GM19240 (cell line): ENCODE data around the gene HS2ST1.

Experiments used
- DNase-seq: peaks from one replicate; pipeline ENCODE4 v3.0.0; 2011; ENCODE audit warnings: low spot score; ENCODE audit not compliant: insufficient read length

HS2ST1 gene

DNA sequence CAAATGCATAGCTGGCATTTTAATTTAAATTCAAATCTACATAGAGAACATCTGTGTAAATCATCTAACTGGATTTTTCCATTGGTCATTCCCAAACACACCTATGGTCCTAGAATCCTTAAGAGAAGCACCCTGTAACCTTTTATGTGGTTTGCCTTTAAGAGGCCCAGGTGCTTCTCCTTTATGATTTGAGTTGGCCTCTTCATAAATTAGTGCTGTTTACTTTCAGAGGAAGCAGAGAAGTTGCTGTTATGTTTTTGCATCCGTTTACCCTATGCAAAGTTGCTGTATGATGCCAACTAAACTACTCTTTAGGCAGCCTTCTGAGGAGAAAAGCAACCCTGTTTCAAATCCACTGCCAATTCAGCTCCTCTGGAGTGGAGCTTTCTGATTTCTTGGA is 193.8 kb downstream of the HS2ST1 start:
- DNase-seq: no peak

DNA sequence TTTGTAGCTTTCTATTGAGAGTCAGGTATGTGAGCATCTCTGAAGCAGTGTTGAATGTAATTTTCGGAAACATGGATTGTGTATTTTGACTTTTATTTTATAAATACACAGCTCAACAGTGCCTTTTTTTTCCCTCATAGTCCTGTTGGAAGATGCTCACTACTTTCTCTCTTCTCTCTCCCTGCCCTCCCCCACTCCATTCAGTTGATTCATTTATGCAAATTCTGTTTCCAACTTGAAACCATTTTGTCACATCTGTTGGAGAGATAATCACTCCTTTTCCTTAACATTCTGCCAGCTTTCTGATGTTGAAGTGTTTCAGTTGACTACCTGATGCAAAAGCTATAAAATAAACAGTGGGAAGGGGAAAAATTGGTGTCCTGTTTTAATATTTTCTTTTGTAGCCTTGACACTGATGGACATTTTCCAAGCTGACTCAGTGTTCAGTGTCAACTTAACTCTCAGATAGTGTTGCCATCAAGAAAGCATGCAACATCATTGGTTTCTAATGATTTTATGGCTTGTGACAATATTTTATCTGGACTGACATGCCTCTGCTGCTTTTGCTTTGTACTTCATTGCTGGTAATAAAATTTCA is 194.5 kb downstream of the HS2ST1 start:
- no peak for DNase-seq

DNA sequence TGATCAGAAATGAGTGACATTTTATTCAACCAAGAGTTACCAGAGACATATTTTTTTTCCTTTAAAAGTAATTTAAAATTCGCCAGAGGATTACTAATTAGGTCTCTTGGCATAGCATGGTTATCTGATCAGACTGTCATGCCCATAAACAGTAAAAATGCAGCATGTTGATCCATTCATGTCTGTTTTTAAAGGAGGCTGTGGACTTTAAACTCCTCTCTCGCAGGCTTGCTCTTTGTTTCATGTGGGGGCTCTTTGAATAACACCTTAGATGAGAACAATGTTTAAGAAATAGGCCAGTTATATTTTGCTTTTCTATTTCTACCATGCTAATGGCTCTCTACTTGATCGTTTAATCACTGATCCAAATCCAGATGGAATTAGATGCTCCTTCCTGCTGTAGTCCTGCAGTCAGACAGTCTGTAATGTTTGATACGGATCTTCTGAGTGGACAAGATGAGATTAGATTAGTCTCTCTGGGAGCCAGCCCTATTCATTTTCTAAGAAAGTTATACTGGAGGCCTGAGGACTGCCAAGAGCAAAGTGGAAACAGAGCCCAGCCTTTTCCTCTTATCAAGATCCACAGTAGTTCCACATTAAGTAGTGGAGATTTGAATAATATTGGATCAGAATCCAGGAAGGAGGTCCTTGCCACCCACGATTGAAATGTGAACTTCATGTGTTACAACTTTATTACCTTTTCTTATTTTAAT is 197.4 kb downstream of the HS2ST1 start:
- no peak for DNase-seq

DNA sequence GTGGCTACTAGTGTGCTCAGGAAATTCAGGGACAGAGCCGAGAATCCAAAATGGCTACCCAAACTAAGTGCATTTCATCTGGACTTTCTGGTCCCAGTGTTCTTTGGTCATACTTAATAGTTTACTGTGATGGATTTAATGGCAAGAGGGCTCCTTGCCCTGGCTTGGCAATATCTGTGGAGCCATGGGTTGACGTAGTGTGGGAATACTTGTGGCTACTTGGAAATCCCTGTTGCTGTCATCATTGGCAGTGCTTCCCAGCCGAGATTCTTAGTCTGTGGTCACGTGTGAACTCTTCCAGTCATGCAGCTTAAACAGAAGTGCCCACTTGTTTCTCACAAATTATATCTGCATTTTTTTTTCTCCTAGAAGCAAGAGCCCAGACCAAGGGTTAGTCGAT is 198.9 kb downstream of the HS2ST1 start:
- DNase-seq: no peak

DNA sequence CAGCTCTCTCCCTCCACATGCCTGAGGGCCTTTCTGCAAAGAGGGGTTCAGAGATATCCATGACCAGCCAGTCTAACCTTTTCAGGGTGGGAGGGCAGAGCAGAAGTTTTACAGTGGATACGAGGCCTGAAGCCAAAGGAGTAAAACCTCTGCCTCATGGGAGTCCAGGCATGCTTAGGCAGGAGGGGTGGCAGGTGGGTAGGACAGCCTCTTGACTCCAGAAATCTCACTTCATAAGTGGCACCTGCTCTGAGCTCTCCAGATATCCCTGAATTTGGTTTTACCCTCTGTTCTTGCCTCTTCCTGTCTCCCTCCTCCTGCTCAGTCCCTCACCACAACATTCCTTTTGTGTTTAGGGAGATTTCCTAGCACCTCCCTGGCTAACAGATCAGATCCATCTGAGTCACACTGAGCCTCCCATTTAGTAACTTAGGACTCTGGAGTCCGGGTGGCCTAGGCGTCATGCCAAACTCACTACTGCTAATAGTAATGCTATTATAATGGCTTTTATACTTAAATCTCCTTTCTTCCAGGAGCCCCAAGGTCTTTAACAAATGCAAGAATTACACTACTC is 201.0 kb downstream of the HS2ST1 start:
- DNase-seq: no peak

DNA sequence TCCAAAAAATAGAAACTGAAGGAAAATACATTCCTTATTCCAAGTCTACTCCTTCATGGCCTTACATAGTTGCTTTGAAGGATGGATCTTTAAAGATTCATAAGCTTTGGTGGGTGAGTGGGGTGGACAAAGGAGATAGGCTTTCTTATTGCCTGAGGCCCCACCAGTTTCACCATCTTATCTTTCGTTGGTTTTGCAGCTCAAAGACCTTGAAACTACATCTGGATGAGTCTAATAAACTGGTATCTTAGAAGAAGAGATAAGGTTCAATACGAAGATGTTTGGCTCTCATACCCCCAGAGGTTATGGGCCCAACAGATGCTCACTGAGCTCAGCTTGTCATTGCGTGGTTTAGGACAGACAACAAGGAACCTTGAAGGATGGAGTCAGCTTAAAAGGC is 201.5 kb downstream of the HS2ST1 start:
- no peak for DNase-seq

DNA sequence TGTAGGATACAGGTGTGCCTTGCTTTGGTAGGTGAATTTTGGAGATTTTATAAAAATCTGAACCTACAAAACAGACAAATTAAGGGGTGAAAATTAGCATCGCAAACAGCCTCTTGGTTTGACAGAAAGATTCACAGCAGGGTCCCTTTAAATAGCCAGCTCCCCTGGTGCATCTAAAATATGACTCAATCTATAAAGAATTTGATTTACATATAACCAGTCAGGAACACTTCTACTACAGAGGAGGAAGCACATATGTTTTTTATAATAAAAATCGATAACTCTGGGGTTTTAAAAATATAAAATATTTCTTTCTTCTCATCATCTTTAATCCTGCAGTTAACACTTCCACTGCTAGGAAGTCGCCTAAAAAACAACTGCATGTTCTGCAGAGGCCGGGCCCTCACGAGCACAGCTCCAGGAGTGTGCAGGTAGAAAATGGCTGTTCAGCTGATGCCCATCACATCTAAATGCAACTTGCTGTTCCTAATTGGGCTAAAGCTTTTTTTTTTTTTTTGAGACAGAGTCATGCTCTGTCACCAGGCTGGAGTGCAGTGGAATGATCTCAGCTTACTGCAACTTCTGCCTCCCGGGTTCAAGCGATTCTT is 203.4 kb downstream of the HS2ST1 start:
- DNase-seq: no peak

DNA sequence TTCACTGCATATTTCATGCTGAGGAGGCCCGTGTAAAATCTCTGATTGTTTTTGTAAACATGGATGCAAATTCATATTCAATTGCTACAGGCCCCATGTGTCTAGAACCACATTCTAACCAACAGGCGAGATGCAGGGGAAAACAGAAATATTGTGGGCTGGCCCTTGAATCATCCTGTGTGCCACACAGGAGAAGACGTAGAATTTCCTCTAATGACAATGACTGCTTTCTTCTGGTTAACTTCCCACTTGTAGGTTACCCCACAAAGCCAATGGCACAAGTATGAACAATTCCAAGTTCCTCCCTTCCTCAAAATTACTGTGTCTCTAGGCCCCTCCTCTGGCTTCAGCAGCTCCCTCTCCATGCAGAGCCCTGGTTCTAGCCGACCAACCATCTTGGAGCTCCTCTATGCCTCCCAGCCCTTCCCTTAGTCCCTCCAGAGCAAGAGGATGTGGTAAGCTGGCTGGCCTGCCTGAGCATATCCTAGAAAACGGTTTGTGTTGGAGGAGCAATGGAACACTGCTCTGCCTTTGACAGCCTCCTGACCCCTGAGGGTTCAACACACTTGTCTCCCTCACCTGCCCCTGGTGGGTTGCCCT is 205.2 kb downstream of the HS2ST1 start:
- no peak for DNase-seq

DNA sequence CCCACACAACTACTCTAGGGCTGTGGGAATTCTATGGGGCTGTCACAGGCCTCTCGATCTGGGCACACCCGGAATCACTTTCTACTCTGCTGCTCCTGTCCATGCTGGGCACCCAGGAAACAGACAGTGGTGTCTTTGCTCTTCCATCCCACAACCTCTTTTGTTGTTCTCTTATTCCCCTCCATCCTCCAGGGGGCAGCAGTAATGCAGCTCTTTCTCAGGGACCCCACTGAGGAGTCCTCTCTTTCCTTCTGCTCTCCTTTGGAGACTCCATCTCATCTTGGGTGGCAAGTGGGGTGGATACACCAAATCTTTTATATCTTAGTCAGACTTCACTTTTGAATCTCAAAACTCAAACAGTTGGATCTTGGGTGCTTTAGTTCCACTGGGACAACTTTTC is 206.3 kb downstream of the HS2ST1 start:
- no peak for DNase-seq

DNA sequence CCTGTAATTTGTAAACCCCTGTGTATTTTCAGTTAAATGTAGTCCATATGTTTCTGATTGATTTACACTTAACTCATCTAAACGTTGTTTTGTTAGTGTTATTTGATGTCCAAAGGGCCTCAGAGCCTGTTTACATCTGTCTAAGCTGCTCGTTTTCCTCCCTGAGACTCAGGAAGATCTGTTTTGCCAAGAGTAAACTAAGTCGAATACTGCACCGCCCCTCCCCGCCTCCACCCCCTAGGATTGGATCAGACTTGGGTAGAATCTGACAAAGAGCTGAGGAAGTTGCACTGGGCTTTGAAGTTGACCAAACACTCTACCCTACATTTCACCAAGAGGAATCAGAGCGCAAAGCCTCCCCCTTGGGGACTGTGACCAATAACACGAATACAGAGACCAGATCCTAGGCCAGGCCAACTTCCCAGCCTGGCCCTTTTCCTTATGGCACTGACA is 207.3 kb downstream of the HS2ST1 start:
- no peak for DNase-seq

DNA sequence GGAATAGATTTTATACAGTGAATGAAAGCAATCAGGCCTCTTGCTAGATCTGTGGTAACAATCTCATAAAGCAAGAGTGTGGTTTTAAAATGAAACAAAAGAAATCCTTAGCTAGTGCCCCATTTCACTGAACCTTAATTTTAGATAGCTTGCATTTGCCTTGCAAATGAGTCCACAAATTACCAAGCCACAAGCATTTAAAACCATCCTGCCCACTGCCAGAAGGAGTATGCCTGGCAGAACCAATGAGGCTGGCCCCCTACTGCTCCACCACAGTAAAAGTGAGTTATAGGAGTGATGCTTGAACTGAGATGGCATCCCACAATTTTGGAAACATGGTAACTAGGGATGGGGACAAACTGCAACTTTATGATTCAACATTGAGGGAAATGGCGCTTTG is 207.8 kb downstream of the HS2ST1 start:
- DNase-seq: no peak

DNA sequence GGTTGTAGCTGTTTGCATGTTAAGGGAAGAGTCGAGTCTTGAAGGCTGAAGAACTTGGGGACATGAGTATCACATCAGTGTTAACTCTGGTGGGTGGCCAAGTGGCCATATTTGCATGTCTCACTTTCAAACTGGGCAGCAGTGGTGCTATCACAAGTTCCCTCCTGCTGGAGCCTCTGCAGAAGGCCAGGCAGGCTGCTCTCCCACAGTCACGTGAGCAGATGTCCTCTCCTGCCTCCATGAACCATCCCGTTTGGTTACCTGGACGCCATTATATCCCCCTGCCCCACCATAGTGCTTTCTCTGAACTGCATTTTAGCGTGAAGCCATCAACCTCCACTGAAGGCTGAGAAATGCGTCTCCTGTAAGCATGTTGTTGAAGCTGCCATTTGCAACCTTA is 209.2 kb downstream of the HS2ST1 start:
- DNase-seq: no peak

DNA sequence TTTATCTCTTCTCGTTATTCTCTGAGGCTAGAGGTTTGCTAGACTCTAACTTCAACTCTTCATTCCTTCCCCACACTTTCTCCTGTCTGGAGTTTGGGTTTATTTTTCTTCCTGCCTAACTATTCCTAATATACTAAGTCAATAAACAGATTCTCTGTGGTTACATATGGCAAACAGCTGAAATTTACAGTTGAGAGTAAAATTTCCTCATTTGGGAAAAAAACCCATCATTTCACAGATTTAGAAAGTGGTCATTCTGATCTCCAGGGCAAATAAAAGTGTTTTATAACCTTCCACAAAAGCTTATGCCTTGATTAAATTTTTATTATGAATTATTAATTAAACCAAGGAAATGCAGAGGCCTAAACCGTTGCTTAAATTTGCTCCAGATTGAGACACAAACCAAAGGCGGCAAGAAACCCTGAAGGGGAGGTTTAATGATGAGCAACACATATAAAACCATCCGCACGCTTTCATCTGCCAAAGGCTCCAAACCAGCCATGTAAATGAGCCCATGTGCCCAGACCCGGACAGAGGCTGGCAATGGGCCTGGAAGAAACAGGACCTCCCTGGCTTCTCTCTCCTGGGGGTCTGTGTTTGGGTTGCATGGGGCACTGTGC is 212.6 kb downstream of the HS2ST1 start:
- DNase-seq: no peak

DNA sequence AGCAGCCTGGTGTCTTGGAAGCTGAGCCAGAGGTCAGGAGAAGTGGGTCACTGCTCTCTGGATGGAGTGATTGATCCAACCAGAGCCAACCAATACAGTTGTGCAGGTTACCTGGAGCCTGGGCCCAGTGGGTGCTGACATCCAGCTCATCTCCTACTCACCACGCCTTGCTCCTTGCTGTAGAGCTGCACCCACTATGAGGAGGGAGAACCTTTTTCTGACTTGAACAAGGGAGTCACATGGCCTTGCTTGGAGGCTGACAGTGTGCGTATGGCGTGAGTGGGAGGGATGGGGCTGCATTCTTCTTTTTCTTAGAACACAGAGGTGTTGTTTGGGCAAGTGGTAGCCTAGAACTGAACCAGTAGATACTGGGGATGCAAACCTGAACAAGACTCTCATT is 213.1 kb downstream of the HS2ST1 start:
- DNase-seq: no peak

DNA sequence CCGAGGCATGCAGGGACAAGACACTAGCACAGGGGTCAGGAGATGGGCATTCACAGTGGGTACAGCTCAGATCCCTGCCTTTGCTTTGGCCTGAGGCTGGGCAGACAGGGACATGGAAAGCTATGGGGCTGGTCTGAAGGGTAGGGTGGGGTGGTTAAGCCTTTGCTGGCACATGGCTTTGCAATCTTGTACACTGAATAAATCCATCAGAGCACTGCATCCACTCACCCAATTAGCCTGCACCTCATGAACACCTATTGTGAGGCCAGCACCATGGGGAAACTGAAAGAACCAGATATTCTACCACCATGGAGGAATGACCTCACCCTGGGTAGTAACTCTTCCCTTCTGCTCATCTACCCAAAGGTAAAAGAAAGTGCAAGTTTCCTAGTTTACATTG is 214.6 kb downstream of the HS2ST1 start:
- DNase-seq: no peak

DNA sequence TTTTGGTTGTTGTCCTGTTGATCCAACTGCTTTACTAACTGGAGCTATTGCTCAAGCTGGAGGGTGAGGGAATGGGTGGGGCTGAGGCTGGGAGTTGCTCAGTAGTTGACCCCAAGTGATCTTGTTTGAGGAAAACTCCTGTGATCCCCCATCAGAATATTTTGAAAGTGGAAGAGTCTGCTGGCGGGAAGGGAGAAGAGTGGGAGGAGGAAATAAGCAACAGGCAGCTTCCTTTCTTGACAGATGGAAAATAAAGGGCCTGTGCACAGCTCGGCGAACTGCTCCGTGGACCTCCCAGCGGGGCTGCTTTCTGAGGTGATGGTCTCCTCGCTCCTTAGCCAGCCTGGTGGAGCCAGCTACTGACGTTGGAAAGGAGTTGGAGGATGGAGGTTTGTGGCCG is 215.2 kb downstream of the HS2ST1 start:
- DNase-seq: no peak

DNA sequence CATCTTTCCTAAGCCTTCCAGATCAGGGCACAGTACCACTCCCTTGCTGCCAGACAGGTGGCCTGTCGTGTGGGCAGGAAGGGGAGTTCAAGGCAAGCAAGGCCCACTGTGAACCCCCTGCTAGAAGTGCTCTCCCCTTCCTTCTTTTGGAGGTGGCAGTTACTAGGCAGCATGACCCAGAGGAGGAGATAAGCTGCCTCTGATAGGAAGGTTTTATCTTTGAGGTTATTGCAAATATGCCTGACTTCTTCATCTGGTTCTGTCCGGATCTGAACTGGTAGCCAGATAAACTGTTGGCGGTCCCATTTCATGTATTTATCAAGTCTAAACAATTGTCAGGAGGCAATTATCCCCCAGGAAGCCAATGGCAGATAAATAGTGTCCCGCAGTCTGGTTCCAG is 216.0 kb downstream of the HS2ST1 start:
- no peak for DNase-seq

DNA sequence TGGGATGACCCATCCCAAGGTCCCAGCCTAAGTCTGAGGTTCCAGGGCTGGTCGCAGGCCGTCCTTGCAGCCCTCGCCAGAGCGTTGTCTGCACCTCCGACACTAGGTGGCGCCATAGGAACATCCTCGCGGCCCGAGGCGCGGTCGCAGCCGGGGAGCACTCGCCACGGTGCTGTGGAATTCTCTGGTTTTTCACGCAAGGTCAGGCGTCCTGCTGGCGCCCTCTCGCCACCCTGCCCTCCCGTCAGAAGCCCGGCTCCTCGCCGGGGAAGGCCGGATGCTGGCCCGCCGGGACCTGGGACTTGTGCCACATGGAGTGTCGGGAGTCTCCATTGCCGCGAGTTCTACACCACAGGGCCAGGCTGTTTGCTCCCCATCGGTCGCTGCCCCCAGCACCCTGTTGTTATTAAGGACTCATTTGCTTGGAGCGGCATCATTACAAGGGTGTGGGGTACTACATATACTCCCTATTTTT is 217.4 kb downstream of the HS2ST1 start:
- DNase-seq: peak; percentile 71

DNA sequence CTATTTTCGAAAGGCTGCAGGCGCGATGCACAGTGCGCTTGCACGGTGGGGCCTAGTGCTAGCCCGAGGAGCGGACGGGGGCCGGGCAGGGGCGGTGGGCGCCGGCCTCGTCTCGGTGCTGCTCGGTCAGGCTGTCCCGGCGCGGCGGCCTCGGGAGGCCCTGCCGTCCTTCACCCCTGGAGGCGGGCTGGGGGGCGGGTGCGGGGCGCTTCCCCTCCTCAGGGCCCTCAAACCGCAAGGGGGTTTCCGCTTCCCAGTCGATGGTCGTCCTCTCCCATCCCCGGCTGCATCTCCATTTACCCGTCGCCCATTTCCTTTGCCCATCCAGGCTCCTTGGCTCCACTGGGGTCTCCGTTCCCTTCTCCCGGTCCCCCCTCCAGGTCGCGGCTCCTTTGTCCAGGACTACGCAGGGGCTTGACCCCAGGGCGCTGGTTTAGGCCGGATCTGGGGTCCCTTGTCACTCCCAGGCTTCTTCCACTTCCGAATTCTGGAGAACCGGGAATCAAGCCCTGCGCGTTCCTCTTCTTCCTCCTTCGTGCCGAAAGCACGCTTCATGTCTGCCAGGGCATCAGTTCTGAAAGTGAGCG is 217.9 kb downstream of the HS2ST1 start:
- DNase-seq: no peak

DNA sequence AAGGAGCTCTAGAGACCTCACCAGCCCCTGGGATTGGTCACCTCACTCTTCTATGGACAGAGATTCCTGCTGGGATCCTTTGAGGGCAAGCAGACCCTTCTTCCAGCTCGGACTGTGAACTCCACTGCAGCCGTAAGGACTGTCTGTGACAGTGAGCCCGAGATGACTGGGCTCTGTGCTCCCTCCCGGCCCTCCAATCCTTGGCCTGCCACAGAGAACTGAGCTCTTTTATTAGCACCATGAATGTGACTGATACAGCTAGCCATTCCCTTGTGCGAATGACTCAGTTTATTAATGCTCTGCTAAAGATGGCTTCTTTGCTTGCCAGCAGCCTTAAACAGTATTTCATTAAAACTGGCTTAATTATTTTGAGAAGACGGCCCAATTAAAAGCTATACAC is 219.6 kb downstream of the HS2ST1 start:
- DNase-seq: no peak

DNA sequence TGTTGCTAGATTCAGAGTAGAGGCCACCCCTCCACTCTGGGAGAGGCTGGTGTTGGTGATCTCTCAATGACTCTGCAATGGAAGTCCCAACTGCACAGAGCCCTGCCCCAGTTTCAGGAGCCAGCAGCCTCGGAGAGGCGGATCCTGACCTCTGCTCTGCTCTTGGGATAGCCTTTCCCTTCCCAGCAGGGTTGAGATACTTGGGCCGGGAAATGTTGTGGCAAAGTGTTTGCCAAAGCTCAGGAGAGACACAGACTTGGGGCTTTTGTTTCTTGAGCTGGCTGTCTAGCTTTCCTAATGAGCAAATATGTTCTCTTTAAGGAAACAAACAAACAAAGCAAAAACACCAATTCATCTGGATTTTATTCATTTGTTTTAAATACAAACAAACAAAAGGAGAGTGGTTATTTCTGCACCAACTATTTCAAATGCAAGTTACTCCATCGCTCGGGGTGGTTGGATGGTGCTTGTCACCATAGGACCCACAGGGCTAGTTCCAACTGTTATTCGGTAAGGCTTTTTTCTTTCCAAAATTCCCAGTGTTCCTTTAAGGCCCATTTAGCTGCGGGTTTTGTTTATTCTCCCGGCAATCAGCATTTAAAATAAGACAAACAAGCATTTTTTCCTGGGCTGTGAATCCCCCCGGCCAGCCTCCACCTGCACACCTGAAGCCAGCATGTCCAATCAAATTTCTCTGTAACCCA is 220.3 kb downstream of the HS2ST1 start:
- DNase-seq: no peak
